GM12878 (cell line): ENCODE results near the gene DCUN1D3. TPM values are rescaled to one million over a fixed set of nuclear protein-coding genes. Genes with fewer than 3 reads are reported as not detected.

Experiments used
- CREB1 ChIP-seq: IDR thresholded peaks from 2 replicates; pipeline ENCODE4 v1.6.1; 2012; ENCODE audit warnings: low read depth, mild to moderate bottlenecking, inconsistent platforms
- CREM ChIP-seq: IDR thresholded peaks from 2 replicates; pipeline ENCODE4 v1.6.1; 2014; ENCODE audit warnings: antibody characterized with exemption, low read depth
- DPF2 ChIP-seq: fragments of 450-650 bp; IDR thresholded peaks from 2 replicates; pipeline ENCODE4 v1.6.1; 2017; ENCODE audit warnings: mild to moderate bottlenecking
- EED ChIP-seq: sonication (generic); IDR thresholded peaks from 2 replicates; pipeline ENCODE4 v1.6.1; 2016; ENCODE audit warnings: antibody characterized with exemption, low read depth
- ETV6 ChIP-seq, 2 experiments: fragments of 450-650 bp in 1 of 2; IDR thresholded peaks in 1 of 2; conservative IDR thresholded peaks in 1 of 2; 2 replicates each; pipeline ENCODE4 v1.6.1; 2014; ENCODE audit warnings: antibody characterized with exemption in 1 of 2, borderline replicate concordance in 1 of 2, low read depth in 1 of 2, mild to moderate bottlenecking in 1 of 2, moderate library complexity in 1 of 2
- IKZF1 ChIP-seq: fragments of 450-650 bp; conservative IDR thresholded peaks from 2 replicates; pipeline ENCODE4 v1.6.1; 2017; ENCODE audit warnings: antibody characterized with exemption, mild to moderate bottlenecking
- KLF5 ChIP-seq: fragments of 450-650 bp; IDR thresholded peaks from 2 replicates; pipeline ENCODE4 v1.6.1; 2014; ENCODE audit warnings: mild to moderate bottlenecking; ENCODE audit not compliant: partially characterized antibody
- MYC ChIP-seq: IDR thresholded peaks from 2 replicates; pipeline ENCODE4 v1.6.1; 2011; ENCODE audit warnings: mild to moderate bottlenecking, low read length, moderate library complexity, inconsistent platforms; ENCODE audit not compliant: insufficient read depth, insufficient replicate concordance, insufficient read length, severe bottlenecking
- NFYA ChIP-seq: IDR thresholded peaks from 2 replicates; pipeline ENCODE4 v1.6.1; 2011; ENCODE audit warnings: low read depth, mild to moderate bottlenecking, low read length, improper control_type of control experiment, borderline replicate concordance
- NR2F1 ChIP-seq: fragments of 450-650 bp; conservative IDR thresholded peaks from 2 replicates; pipeline ENCODE4 v1.6.1; 2017; ENCODE audit warnings: mild to moderate bottlenecking
- PKNOX1 ChIP-seq: fragments of 450-650 bp; IDR thresholded peaks from 2 replicates; pipeline ENCODE4 v1.6.1; 2016; ENCODE audit warnings: mild to moderate bottlenecking
- RAD21 ChIP-seq: IDR thresholded peaks from 2 replicates; pipeline ENCODE4 v1.6.1; 2011; ENCODE audit warnings: mild to moderate bottlenecking, low read depth, low read length, moderate library complexity; ENCODE audit not compliant: insufficient read depth
- RAD51 ChIP-seq: fragments of 450-650 bp; IDR thresholded peaks from 2 replicates; pipeline ENCODE4 v1.6.1; 2016; ENCODE audit warnings: moderate library complexity, mild to moderate bottlenecking, inconsistent platforms
- SIX5 ChIP-seq: IDR thresholded peaks from 2 replicates; pipeline ENCODE4 v1.6.1; 2011; ENCODE audit warnings: mild to moderate bottlenecking, low read depth, low read length, moderate library complexity; ENCODE audit not compliant: severe bottlenecking
- SMC3 ChIP-seq: IDR thresholded peaks from 2 replicates; pipeline ENCODE4 v1.6.1; 2011; ENCODE audit warnings: low read length, improper control_type of control experiment, borderline replicate concordance
- SREBF1 ChIP-seq: IDR thresholded peaks from 2 replicates; pipeline ENCODE4 v1.6.1; 2012; ENCODE audit warnings: mild to moderate bottlenecking, low read length
- TARDBP ChIP-seq: IDR thresholded peaks from 2 replicates; pipeline ENCODE4 v1.6.1; 2016; ENCODE audit warnings: borderline replicate concordance
- USF2 ChIP-seq: IDR thresholded peaks from 2 replicates; pipeline ENCODE4 v1.6.1; 2011; ENCODE audit warnings: low read depth, low read length, improper control_type of control experiment, borderline replicate concordance
- ZNF24 ChIP-seq: fragments of 450-650 bp; IDR thresholded peaks from 2 replicates; pipeline ENCODE4 v1.6.1; 2017; ENCODE audit warnings: antibody characterized with exemption, mild to moderate bottlenecking
- ZNF622 ChIP-seq: fragments of 450-650 bp; IDR thresholded peaks from 2 replicates; pipeline ENCODE4 v1.6.1; 2017; ENCODE audit warnings: mild to moderate bottlenecking, inconsistent platforms
- ZSCAN29 ChIP-seq: fragments of 450-650 bp; IDR thresholded peaks from 2 replicates; pipeline ENCODE4 v1.6.1; 2017; ENCODE audit warnings: mild to moderate bottlenecking, moderate library complexity
- polyA plus RNA-seq, 11 experiments: library from polyadenylated mRNA; depleted of rRNA in 4 of 11; unstranded in 6 of 11; stranded (reverse) in 5 of 11; fragments of >200 nt; fragmentation: Nextera tagmentation in 4 of 11; fragmentation: Illumina TruSeq in 1 of 11; extraction: Ambion mirVana in 4 of 11; extraction: Trizol in 1 of 11; gene quantifications; 1 replicate in 1 of 11; 2 replicates in 10 of 11; pipeline versions ENCODE4 v1.2.1 to v1.2.3, GENCODE V29; 2011 to 2016; ENCODE audit warnings: inconsistent platforms in 2 of 11, missing spikeins in 2 of 11, low read depth in 1 of 11
- total RNA-seq, 4 experiments: library from RNA; depleted of rRNA in 3 of 4; stranded (reverse); fragments of >200 nt in 3 of 4; fragmentation: Illumina TruSeq in 1 of 4; extraction: Trizol in 1 of 4; gene quantifications; 2 replicates each; pipeline versions ENCODE4 v1.2.1 to v1.2.3, GENCODE V29; 2013 to 2021
- TF ChIP-seq, protein P1 (sequence below): fragments of 450-650 bp; IDR thresholded peaks from 2 replicates; pipeline ENCODE4 v1.6.1; 2017; ENCODE audit warnings: mild to moderate bottlenecking, moderate library complexity

The DCUN1D3 gene
- total and polyA plus RNA-seq, 10 of the 15 experiments (the other 5 are each of a cell fraction or from before 2014, with no cell fraction given): 0.47 to 4.5 (median 1.9) TPM

DNA sequence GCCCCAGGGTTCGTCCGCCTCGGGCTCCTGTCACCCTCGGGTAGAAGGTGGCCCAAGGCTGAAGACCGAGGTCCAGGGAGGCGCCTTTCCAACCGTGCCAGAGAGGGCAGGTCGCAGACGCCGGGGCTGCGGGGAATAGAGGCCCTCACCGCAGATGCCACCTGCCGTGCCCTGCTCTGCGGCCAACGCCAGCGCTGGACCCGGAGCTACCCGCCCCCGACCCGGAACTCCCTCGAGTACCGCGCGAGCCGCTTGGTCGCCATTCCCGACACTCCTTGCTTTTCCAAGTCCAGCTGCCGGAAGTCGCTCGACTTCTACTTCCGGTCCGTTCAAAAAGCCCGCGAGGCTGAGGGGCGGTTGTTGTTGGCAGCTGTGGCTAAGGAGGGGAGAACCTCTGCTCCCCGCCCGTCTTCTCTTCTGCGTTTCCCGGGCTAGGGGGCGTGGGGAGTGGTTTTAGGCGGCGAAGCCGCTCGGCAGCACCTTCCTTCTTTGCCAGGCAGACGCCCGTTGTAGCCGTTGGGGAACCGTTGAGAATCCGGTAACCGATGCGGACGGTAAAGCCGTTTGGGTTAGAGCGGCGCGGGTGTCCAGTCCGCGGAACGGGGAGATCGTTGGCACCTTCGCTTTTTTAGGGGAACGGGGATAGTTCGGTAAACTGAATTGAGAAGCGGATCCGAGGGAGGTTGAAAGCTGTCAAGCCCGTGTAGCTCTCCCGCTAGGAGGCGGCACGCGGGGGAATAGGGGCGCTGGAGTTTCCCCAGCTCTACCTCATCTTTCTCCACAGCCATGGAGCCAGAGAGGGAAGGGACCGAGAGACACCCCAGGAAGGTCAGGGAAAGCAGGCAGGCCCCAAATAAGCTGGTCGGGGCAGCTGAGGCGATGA lies 93.7 kb downstream of the DCUN1D3 start, which contains the start of the genes ERI2 and REXO5 (continued):
- TF ChIP-seq ZNF24 (no peak), DPF2 (no peak), ZNF622 (no peak), SIX5 (no peak), CREM (no peak; the same call in 1 of the 2 replicates), RAD21 (no peak), MYC (no peak), KLF5 (peak; percentile 56), NR2F1 (0 out of 2 replicates have a peak, but pooled peaks have one; percentile 41), ZSCAN29 (peak; percentile 29; the same call in 1 of the 2 replicates), IKZF1 (peak; percentile 96), RAD51 (no peak), CREB1 (no peak; the same call in 1 of the 2 replicates), SREBF1 (no peak), TARDBP (no peak), USF2 (no peak), ETV6 (conservative IDR thresholded peaks at IDR 0.05 in 1 of 2, IDR thresholded peaks at IDR 0.05 in 1 of 2; ENCODE audit: borderline replicate concordance in 1 of 2, low read depth in 1 of 2) (peak in 1 of 2 experiments; percentile 47; a peak in 1 of 4 replicates), SMC3 (peak; percentile 30; the same call in 1 of the 2 replicates), EED (peak; percentile 75), NFYA (no peak), PKNOX1 (peak; percentile 72)
- TF ChIP-seq, protein P1, sequence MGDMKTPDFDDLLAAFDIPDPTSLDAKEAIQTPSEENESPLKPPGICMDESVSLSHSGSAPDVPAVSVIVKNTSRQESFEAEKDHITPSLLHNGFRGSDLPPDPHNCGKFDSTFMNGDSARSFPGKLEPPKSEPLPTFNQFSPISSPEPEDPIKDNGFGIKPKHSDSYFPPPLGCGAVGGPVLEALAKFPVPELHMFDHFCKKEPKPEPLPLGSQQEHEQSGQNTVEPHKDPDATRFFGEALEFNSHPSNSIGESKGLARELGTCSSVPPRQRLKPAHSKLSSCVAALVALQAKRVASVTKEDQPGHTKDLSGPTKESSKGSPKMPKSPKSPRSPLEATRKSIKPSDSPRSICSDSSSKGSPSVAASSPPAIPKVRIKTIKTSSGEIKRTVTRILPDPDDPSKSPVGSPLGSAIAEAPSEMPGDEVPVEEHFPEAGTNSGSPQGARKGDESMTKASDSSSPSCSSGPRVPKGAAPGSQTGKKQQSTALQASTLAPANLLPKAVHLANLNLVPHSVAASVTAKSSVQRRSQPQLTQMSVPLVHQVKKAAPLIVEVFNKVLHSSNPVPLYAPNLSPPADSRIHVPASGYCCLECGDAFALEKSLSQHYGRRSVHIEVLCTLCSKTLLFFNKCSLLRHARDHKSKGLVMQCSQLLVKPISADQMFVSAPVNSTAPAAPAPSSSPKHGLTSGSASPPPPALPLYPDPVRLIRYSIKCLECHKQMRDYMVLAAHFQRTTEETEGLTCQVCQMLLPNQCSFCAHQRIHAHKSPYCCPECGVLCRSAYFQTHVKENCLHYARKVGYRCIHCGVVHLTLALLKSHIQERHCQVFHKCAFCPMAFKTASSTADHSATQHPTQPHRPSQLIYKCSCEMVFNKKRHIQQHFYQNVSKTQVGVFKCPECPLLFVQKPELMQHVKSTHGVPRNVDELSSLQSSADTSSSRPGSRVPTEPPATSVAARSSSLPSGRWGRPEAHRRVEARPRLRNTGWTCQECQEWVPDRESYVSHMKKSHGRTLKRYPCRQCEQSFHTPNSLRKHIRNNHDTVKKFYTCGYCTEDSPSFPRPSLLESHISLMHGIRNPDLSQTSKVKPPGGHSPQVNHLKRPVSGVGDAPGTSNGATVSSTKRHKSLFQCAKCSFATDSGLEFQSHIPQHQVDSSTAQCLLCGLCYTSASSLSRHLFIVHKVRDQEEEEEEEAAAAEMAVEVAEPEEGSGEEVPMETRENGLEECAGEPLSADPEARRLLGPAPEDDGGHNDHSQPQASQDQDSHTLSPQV: no peak
